ENCODE data around the gene SLC5A11.
"Not testable (repeated sequence)": the region's sequence is repeated elsewhere in the genome, so short reads cannot be mapped to it uniquely, and the experiment has no call there.

SLC5A11 gene, protein sequence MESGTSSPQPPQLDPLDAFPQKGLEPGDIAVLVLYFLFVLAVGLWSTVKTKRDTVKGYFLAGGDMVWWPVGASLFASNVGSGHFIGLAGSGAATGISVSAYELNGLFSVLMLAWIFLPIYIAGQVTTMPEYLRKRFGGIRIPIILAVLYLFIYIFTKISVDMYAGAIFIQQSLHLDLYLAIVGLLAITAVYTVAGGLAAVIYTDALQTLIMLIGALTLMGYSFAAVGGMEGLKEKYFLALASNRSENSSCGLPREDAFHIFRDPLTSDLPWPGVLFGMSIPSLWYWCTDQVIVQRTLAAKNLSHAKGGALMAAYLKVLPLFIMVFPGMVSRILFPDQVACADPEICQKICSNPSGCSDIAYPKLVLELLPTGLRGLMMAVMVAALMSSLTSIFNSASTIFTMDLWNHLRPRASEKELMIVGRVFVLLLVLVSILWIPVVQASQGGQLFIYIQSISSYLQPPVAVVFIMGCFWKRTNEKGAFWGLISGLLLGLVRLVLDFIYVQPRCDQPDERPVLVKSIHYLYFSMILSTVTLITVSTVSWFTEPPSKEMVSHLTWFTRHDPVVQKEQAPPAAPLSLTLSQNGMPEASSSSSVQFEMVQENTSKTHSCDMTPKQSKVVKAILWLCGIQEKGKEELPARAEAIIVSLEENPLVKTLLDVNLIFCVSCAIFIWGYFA

DNA sequence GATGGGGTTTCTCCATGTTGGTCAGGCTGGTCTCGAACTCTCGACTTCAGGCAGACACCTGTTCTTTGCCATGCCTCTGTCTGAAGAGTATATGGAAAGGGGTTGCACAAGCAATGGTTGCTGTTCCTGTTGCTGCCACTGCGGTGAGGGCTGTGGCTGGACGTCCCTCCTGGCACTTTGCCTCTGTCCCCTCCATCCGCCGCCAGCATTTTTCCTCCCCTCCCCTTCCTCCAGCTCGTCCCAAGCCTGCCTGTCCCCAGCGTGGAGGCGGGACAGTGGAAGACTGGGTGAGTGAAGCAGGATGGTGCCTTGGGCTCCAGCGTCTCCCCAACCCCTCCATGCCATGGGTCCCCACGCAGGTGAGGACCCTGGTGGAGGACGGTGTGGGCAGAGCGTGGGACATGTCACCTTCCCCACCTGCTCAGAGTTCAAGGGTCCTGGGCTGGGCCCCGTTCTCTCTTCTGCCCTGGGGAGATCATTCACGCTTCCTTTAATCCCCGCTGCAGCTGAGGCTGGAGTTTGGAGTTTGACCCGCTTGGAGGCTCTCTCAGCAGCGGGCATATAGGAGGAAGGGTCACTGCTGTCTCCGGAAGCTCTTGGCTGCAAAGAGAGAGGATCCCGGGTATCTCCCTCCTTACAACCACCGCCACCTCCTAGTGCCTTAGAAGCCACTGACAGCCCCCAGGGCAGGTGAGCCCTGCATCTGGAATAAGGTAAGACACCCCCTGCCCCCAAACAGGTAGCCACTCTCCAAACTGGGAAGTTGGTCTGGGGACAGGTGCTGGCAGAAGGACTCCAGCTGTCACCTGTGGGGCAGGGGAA, at the start of gene SLC5A11:
TSS of gene SLC5A11 (plus strand) at position 238 of the 822 bp plus-strand sequence. CDS start 12,681 bp downstream, outside the sequence.
- no peak within 1 kb of the TSS for H3K4me3 Mint-ChIP-seq
- no peaks in the 10 kb centered on the region for H3K27me3 Mint-ChIP-seq
- H3K27ac Mint-ChIP-seq, result no peak within 1 kb of the TSS
- no peaks in the 10 kb centered on the region for H3K9me3 Mint-ChIP-seq
- peaks cover 6% of the 10 kb centered on the region for H3K36me3 Mint-ChIP-seq
- H3K4me1 Mint-ChIP-seq, result no peaks in the 10 kb centered on the region

DNA sequence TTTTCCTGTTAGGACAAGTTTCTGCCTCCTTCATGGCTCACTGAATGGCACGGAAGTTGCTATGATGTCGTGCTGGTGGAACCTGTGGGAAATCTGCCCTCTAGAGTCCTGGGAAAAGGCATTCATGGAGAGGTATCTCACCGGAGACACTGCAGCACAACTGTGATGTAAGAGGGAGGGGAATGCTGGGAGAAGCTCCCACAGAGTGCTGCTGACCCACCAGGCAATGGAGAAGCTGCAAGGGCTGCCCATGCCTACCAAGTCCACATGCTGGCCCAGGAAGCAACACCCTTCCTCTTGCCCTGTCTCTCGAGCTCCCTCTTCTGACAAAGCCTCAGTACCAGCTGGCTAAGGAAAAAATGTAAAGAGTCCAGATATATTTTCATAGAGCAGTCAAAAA, 45.2 kb upstream of the SLC5A11 start:
- Mint-ChIP-seq H3K4me1 (no peaks in the 10 kb centered on the region), H3K4me3 (no peak overlapping the region), H3K27ac (no peak overlapping the region), H3K36me3 (peaks cover 31% of the 10 kb centered on the region), H3K27me3 (no peaks in the 10 kb centered on the region), H3K9me3 (no peaks in the 10 kb centered on the region)

DNA sequence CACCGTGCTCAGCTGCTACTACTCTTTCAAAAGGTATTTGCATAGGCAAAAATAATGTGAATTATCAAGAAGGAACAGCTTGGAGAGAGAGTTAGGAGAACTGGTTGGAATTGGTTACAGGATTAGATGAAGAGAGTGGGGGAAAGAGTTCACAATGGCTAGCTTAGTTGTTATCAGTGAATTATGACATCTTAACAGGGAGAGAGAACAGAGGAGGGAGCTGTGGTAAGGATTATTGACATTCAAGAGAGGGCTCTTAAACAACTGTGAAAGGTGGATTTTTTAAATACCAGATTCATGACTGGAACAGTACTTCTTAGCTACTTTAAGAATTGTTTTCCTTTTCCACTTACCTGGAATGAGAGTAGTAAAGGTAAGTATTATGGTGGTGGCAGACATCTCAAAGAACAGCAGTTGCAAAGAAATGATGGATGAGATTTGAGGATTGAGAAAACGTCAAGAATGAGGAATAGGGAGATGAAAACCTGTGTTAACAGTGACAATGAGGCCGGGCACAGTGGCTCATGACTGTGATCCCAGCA, 43.9 kb upstream of the SLC5A11 start:
- Mint-ChIP-seq H3K4me3 (no peak overlapping the region), H3K27ac (peak overlapping the region; percentile 66), H3K27me3 (no peaks in the 10 kb centered on the region), H3K9me3 (no peaks in the 10 kb centered on the region), H3K4me1 (no peaks in the 10 kb centered on the region), H3K36me3 (peaks cover 27% of the 10 kb centered on the region)

DNA sequence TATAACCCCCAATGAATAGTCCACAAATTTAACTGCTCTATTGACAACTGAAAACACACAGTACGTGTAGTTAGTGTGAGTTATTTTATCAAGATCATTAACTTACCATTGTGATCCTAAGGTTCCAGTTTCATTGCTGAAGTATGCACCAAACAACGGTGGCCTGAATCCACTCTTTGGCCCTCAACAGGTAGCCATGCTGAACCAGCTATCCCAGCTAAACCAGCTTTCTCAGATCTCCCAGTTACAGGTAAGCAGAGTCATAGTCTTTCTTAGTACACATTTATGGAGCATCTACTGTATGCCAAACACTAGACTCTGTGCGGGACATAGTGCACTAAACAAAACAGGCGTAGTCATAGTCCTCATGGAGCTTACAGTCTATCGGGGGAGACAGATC, 40.3 kb upstream of the SLC5A11 start:
- no peaks in the 10 kb centered on the region for H3K4me1 Mint-ChIP-seq
- H3K27ac Mint-ChIP-seq, result no peak overlapping the region
- no peak overlapping the region for H3K4me3 Mint-ChIP-seq
- H3K9me3 Mint-ChIP-seq, result no peaks in the 10 kb centered on the region
- peaks cover 17% of the 10 kb centered on the region for H3K36me3 Mint-ChIP-seq
- H3K27me3 Mint-ChIP-seq, result no peaks in the 10 kb centered on the region

DNA sequence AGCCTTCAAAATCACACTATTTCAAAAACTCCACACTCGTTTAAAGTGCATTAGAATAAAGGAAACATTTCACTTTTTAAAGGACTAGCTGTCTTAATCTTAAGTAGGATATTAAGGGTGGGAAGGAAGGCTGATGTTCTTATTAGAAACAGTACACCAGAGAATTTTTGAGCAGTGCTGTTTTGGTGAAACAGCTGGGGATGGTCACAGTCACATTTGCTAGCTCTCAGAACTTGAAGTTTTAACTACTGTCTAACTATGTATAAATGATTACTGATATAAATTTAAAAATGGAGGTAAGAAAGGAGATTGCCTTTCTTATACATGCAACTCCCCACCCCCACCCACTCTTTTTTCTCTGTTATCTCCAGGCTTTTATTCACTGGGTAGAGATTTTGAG, 38.5 kb upstream of the SLC5A11 start:
- H3K4me3 Mint-ChIP-seq, result no peak overlapping the region
- H3K4me1 Mint-ChIP-seq, result no peaks in the 10 kb centered on the region
- no peaks in the 10 kb centered on the region for H3K27me3 Mint-ChIP-seq
- no peaks in the 10 kb centered on the region for H3K9me3 Mint-ChIP-seq
- H3K27ac Mint-ChIP-seq, result no peak overlapping the region
- H3K36me3 Mint-ChIP-seq, result peaks cover 8% of the 10 kb centered on the region

DNA sequence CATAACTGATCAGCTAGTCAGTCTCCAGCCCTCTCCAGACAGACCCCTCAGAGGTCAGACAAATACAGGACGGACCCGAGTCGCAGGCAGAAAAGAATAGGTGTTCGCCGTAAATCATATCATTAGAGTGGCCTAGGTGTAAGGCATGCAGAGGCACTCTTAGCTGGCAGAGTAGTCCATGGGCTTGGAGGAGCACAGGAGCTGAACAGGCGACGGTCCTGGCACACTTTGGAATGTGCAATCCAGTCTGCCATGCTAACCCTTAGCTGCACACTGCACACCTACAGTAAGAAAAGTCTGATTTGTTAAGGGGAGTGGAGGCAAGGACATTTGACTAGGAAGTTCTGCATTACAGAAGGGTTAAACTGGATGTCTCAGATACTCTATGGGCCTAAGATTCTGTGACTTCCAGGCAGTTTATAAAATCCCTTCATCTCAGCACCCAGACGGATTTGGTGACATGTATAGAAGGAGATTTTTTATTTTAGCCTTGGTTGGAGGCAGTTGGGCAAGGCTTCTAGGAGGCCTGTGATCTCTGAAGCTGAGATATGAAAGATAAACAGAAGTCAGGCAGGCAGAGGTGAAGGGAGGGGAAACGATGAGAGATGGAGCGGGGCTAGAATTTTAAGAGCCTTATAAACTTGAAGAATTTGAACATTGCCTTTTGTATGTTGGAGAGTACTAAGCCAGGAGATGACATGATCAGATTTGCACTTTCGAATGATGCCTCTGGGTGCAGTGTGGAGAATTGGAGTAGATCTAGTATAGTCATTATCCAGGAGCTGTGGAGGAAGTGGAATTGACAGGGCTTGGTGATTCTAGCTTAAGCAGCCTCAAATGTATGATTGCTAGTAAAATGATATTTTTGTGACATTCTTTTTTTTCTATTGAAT, 34.6 kb upstream of the SLC5A11 start:
- no peaks in the 10 kb centered on the region for H3K27me3 Mint-ChIP-seq
- no peak overlapping the region for H3K4me3 Mint-ChIP-seq
- H3K27ac Mint-ChIP-seq, result peak overlapping the region; percentile 10
- no peaks in the 10 kb centered on the region for H3K9me3 Mint-ChIP-seq
- no peaks in the 10 kb centered on the region for H3K4me1 Mint-ChIP-seq
- H3K36me3 Mint-ChIP-seq, result peaks cover 9% of the 10 kb centered on the region

DNA sequence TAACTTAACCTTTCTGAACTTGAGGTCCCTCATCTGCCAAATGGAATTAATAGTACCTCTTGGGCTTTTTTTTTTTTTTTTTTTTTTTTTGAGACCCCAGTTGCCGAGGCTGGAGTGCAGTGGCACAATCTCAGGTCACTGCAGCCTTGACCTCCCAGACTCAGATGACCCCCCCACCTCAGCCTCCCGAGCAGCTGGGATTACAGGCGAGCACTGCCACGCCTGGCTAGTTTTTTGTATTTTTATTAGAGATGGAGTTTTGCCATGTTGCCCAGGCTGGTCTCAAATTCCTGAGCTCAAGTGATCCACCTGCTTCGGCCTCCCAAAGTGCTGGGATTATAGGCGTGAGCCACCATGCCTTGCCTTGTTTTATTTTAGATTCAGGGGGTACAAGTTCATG, 33.0 kb upstream of the SLC5A11 start:
- not testable (repeated sequence) for H3K27ac Mint-ChIP-seq, H3K4me1 Mint-ChIP-seq, H3K36me3 Mint-ChIP-seq, H3K4me3 Mint-ChIP-seq, H3K27me3 Mint-ChIP-seq, H3K9me3 Mint-ChIP-seq

DNA sequence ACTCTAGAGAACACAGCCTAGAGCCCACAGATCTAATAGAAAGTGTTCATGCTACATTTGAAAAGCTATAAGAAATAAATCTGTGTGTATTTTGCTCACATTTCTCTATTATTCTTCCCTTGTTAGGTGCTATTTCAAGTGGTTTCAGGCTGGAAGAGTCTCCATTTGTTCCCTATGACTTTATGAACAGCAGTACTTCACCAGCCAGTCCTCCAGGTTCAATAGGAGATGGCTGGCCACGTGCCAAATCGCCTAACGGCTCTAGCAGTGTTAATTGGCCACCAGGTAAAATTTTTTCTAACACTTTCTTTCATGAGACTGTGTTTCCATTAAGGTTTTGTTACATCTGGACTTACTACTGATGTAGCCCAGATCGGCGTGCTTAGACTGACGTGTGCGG, 30.7 kb upstream of the SLC5A11 start:
- Mint-ChIP-seq H3K27ac (no peak overlapping the region), H3K4me1 (no peaks in the 10 kb centered on the region), H3K9me3 (no peaks in the 10 kb centered on the region), H3K4me3 (no peak overlapping the region), H3K27me3 (no peaks in the 10 kb centered on the region), H3K36me3 (peaks cover 9% of the 10 kb centered on the region)

DNA sequence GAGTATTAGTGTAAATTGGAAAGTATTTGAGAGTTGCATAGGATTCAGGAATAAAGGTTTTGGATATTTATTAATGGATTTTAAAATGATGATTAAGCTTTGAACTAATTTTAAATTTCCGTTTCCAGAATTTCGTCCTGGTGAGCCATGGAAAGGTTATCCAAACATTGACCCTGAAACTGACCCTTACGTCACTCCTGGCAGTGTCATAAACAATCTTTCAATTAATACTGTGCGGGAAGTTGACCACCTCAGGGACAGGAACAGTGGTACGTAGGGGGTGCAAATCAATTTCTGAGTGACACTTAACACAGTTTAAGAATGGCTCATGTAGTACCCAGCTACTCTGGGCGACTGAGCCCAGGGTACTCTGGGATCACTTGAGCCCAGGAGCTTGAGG, 29.1 kb upstream of the SLC5A11 start:
- no peaks in the 10 kb centered on the region for H3K4me1 Mint-ChIP-seq
- peaks cover 10% of the 10 kb centered on the region for H3K36me3 Mint-ChIP-seq
- H3K9me3 Mint-ChIP-seq, result no peaks in the 10 kb centered on the region
- no peaks in the 10 kb centered on the region for H3K27me3 Mint-ChIP-seq
- no peak overlapping the region for H3K4me3 Mint-ChIP-seq
- H3K27ac Mint-ChIP-seq, result no peak overlapping the region

DNA sequence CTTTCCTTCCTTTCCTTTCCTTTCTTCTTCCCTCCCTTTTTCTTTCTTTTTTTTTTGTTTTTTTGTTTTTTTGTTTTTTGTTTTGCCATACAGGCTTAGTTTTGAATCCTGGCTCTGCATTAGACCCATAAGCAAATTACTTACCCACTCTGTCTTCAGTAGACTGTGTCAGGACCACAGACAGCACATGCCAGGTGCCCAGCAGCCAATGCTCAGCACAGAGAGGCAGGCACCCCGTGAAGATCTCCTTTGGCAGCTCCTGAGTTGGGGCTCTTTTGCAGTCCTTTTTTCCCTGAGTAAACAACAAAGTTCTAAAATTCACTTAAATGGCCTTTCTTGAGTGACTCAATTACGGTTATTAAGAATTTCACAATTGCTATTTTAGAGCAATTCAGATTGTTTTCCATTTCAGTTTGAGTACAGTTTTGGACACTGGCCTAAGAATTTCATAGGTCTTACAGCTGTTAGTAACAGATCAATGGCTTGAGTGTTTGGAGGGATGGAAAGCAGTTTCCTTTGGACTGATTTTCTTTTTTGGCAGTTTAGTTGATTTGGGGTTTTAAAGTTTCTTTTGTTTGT, 26.2 kb upstream of the SLC5A11 start:
- Mint-ChIP-seq H3K4me1 (no peaks in the 10 kb centered on the region), H3K9me3 (no peaks in the 10 kb centered on the region), H3K27ac (peak overlapping the region; percentile 27), H3K4me3 (no peak overlapping the region), H3K27me3 (no peaks in the 10 kb centered on the region), H3K36me3 (peaks cover 20% of the 10 kb centered on the region)

DNA sequence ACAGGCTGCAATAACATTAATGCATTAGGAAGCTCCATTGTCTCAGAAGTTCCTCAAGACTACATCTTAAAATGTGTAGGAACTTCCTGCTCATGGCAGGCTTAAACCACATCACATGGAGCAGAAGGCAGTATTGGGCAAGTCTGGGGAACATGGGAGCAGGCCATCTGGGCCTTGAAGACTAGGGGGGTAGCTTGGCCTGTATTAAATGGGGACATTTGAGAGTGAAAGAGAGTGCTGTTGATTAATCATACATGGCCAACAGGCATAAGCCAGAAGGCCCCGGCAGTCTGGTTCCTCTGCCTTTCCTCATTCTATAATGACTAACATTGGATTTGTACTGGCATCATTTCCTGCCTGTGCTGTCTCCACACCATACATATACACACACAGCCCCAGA, 25.2 kb upstream of the SLC5A11 start:
- no peaks in the 10 kb centered on the region for H3K9me3 Mint-ChIP-seq
- no peaks in the 10 kb centered on the region for H3K4me1 Mint-ChIP-seq
- peak overlapping the region; percentile 30 for H3K27ac Mint-ChIP-seq
- H3K4me3 Mint-ChIP-seq, result no peak overlapping the region
- H3K27me3 Mint-ChIP-seq, result no peaks in the 10 kb centered on the region
- peaks cover 17% of the 10 kb centered on the region for H3K36me3 Mint-ChIP-seq

DNA sequence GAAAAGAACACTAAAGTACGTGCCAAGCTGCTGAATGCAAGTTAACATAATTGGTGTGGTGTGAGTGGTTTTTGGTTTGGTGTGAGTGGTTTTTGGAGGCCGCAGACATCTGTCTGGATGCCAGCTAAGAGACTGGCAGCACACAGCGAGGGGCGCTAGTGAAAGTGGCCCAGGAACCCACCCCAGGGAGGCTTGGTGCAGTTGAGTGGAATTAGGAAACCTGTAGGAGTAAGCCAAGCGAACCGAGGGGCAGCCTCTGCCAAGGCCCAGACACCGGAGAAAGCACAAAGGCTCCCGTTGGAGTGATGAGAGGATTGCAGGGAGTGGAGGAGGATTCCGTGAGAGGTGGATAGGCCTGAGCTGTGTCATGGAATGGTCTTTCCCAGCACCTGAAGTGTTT, 24.6 kb upstream of the SLC5A11 start:
- H3K27ac Mint-ChIP-seq, result no peak overlapping the region

DNA sequence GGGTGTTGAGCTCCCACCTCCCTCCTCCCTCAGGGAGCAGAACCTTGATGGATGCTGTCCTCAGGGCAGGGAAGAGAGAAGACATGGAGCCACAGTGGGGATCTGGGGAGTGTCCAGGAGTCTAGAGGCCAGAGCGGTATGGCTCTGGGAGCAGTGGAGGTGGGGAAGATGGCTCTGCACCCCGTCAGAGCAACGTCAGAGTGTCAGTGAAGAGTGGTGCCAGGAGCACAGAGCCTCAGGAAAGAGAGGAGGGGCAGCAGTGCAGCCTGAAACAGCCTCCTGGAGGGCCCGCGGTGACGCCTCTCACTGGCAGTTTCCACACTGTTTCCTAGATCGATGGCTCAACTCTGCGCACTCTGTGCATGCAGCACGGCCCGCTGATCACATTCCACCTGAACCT, 23.2 kb upstream of the SLC5A11 start:
- Mint-ChIP-seq H3K27me3 (no peaks in the 10 kb centered on the region), H3K9me3 (no peaks in the 10 kb centered on the region), H3K36me3 (peaks cover 30% of the 10 kb centered on the region), H3K27ac (no peak overlapping the region), H3K4me3 (no peak overlapping the region), H3K4me1 (no peaks in the 10 kb centered on the region)

More for the DNA sequence above, 24.6 kb upstream of the SLC5A11 start:
- no peaks in the 10 kb centered on the region for H3K9me3 Mint-ChIP-seq
- no peaks in the 10 kb centered on the region for H3K4me1 Mint-ChIP-seq
- no peaks in the 10 kb centered on the region for H3K27me3 Mint-ChIP-seq
- peaks cover 22% of the 10 kb centered on the region for H3K36me3 Mint-ChIP-seq
- H3K4me3 Mint-ChIP-seq, result no peak overlapping the region

DNA sequence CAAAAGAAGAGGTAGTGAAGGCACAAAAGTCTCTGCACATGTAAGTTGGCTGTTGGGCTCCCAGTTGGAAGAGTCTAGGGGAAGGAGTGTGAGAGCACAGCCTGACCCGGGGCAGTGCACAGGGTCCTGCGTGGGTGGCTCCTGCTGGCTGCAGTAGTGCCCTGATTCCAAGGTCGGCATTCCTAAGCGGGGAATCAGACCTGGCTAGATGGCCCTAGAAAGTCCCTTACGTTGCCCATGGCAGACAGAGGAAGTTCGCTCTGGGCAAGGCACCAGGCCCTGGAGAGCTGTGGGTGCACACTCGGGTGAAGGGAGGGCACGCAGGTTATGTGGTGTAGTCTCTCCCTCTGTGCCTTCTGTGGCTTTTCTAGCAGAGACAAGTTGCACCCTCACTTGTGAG, 22.8 kb upstream of the SLC5A11 start:
- Mint-ChIP-seq H3K4me3 (no peak overlapping the region), H3K36me3 (peaks cover 30% of the 10 kb centered on the region), H3K27me3 (no peaks in the 10 kb centered on the region), H3K9me3 (no peaks in the 10 kb centered on the region), H3K4me1 (no peaks in the 10 kb centered on the region), H3K27ac (no peak overlapping the region)
